Measurements from ENCODE around the gene PLK1. TPM values are rescaled to one million over a fixed set of nuclear protein-coding genes. Genes with fewer than 3 reads are reported as not detected.
A peak's percentile ranks its signal among the peaks of the same experiment; 100 is the strongest.

PLK1 gene
- total and polyA plus RNA-seq, 4 donors = 1.9 to 3.6 (median 3.2) TPM

DNA sequence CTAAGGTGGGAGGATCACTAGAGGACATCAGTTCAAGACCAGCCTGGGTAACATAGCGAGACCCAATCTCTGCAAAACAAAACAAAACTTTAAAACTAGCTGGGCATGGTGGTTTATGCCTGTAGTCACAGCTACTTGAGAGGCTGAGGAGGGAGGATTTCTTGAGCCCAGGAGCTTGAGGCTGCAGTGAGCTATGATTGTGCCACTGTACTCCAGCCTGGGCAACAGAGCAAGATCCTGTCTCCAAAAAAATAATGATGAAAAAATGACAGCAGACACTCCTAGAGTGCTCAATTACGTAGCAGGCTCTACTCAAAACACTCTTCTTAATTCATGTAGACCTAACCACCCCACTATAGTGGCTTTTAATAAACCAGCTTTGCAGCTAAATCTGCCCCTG, 21.4 kb downstream of the PLK1 start:
- Histone ChIP-seq H3K36me3 (ENCODE audit: control insufficient read depth in 4 of 4, insufficient read depth in 4 of 4, low read length in 4 of 4) (no peaks in the 10 kb centered on the region), H3K27me3 (ENCODE audit: control insufficient read depth in 3 of 3, insufficient read depth in 3 of 3, low read length in 2 of 3) (peaks cover 0 to 3% (median 0%) of the 10 kb centered on the region in 3 donors), H3K27ac (ENCODE audit: low read depth in 1 of 2, low read length in 1 of 2) (peak overlapping the region in 1 of 2 donors; percentile 34), H3K9me3 (ENCODE audit: control insufficient read depth in 4 of 4, insufficient read depth in 3 of 4, low read length in 3 of 4) (peaks cover 0 to 4% (median 1%) of the 10 kb centered on the region in 4 donors), H3K9ac (ENCODE audit: insufficient read depth in 1 of 2, low read length in 2 of 2) (no peak overlapping the region), H3K4me3 (no peak overlapping the region), H3K4me1 (ENCODE audit: control insufficient read depth in 5 of 5, insufficient read depth in 5 of 5, low read length in 5 of 5) (peaks cover 0 to 1% (median 0%) of the 10 kb centered on the region in 5 donors)
- TF ChIP-seq, protein P1, sequence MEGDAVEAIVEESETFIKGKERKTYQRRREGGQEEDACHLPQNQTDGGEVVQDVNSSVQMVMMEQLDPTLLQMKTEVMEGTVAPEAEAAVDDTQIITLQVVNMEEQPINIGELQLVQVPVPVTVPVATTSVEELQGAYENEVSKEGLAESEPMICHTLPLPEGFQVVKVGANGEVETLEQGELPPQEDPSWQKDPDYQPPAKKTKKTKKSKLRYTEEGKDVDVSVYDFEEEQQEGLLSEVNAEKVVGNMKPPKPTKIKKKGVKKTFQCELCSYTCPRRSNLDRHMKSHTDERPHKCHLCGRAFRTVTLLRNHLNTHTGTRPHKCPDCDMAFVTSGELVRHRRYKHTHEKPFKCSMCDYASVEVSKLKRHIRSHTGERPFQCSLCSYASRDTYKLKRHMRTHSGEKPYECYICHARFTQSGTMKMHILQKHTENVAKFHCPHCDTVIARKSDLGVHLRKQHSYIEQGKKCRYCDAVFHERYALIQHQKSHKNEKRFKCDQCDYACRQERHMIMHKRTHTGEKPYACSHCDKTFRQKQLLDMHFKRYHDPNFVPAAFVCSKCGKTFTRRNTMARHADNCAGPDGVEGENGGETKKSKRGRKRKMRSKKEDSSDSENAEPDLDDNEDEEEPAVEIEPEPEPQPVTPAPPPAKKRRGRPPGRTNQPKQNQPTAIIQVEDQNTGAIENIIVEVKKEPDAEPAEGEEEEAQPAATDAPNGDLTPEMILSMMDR (IDR thresholded peaks at IDR 0.05; ENCODE audit: control extremely low read depth, extremely low read depth) = no peak
- DNase-seq (no peak), ATAC-seq (ENCODE audit: insufficient read depth, low FRiP score) (no peak)
- WGBS, 2 donors = 86 to 92% methylated on average over 2 of the region's 2 CpGs

DNA sequence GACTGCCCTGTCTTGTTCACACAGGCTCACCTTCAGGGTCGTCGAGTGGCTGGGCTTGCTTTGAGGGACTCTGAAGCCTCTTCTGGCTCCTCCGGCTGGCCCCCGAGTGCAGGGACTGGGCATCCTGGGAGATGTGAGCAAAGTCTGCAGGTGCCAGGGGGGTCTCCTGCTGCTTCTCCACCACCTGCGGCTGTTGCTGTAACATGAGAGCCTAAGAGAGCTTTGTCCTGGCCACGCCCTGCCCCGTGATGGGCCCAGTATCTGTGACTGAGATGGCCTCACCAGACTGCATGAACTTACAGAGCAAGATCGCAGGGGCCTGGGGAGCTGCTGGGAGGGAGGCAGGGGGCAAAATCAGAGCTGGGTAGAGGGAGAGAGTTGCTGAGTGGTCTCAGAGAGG, 21.8 kb downstream of the PLK1 start:
- Histone ChIP-seq H3K9me3 (ENCODE audit: control insufficient read depth in 4 of 4, insufficient read depth in 3 of 4, low read length in 3 of 4) (peaks cover 0 to 4% (median 1%) of the 10 kb centered on the region in 4 donors), H3K36me3 (ENCODE audit: control insufficient read depth in 4 of 4, insufficient read depth in 4 of 4, low read length in 4 of 4) (no peaks in the 10 kb centered on the region), H3K4me1 (ENCODE audit: control insufficient read depth in 5 of 5, insufficient read depth in 5 of 5, low read length in 5 of 5) (no peaks in the 10 kb centered on the region), H3K27ac (ENCODE audit: low read depth in 1 of 2, low read length in 1 of 2) (peak overlapping the region in 1 of 2 donors; percentile 34), H3K9ac (ENCODE audit: insufficient read depth in 1 of 2, low read length in 2 of 2) (no peak overlapping the region), H3K27me3 (ENCODE audit: control insufficient read depth in 3 of 3, insufficient read depth in 3 of 3, low read length in 2 of 3) (peaks cover 0 to 3% (median 0%) of the 10 kb centered on the region in 3 donors), H3K4me3 (no peak overlapping the region)
- ATAC-seq (ENCODE audit: insufficient read depth, low FRiP score) (no peak), DNase-seq (no peak)
- WGBS, 2 donors = 32 to 51% methylated on average over 8 of the region's 8 CpGs
- TF ChIP-seq, protein P1 (IDR thresholded peaks at IDR 0.05; ENCODE audit: control extremely low read depth, extremely low read depth) = no peak

DNA sequence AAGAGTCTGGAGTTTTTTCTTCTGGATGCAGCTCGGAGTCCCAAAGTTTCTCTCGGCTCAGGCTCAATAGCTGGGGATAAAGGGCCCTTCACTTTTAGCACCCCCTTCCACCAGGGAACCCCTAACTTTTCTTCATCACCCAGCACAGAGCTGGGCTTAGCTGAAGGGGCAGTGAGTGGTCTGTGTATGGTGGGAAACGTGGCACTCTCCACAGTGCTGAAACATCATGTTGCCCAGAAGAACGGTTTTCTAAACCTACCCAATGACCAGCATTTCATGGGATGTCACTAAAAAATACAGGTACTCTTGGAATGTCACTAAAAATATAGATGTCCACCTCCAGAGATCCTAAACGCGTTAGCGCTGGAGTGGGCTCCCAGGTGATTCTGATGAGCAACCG, 22.4 kb downstream of the PLK1 start:
- H3K27ac ChIP-seq (ENCODE audit: low read depth in 1 of 2, low read length in 1 of 2) = no peak overlapping the region
- peaks cover 0 to 3% (median 0%) of the 10 kb centered on the region in 3 donors for H3K27me3 ChIP-seq (ENCODE audit: control insufficient read depth in 3 of 3, insufficient read depth in 3 of 3, low read length in 2 of 3)
- no peak for ATAC-seq (ENCODE audit: insufficient read depth, low FRiP score)
- no peak overlapping the region for H3K4me3 ChIP-seq
- H3K4me1 ChIP-seq (ENCODE audit: control insufficient read depth in 5 of 5, insufficient read depth in 5 of 5, low read length in 5 of 5) = no peaks in the 10 kb centered on the region
- TF ChIP-seq, protein P1 (IDR thresholded peaks at IDR 0.05; ENCODE audit: control extremely low read depth, extremely low read depth) = no peak
- DNase-seq = no peak
- H3K36me3 ChIP-seq (ENCODE audit: control insufficient read depth in 4 of 4, insufficient read depth in 4 of 4, low read length in 4 of 4) = no peaks in the 10 kb centered on the region
- WGBS, 2 donors = 70 to 80% methylated on average over 8 of the region's 8 CpGs
- H3K9ac ChIP-seq (ENCODE audit: insufficient read depth in 1 of 2, low read length in 2 of 2) = no peak overlapping the region
- peaks cover 0 to 4% (median 1%) of the 10 kb centered on the region in 4 donors for H3K9me3 ChIP-seq (ENCODE audit: control insufficient read depth in 4 of 4, insufficient read depth in 3 of 4, low read length in 3 of 4)

DNA sequence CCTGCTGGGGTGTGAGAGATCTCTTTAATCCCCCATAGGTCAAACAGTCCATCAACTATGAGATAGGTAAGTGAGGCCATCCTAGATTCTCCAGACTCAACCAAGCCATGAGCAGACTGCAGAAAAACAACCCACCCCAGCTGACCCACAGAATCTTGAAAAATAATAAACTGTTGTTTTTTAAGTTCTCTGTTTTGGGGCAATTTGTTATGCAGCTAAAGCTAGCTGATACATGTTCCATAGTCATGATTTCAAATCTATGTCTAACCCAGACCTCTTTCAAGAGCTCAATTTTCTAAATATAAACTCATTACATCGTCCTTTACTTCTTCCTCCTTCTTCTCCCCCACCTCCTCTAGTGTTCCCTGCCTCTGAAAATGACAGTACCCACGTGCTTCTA, 24.3 kb downstream of the PLK1 start:
- DNase-seq (no peak), ATAC-seq (ENCODE audit: insufficient read depth, low FRiP score) (no peak)
- 54 to 66% methylated on average over 2 of the region's 2 CpGs for WGBS, 2 donors
- TF ChIP-seq, protein P1 (IDR thresholded peaks at IDR 0.05; ENCODE audit: control extremely low read depth, extremely low read depth) = no peak
- Histone ChIP-seq H3K4me1 (ENCODE audit: control insufficient read depth in 5 of 5, insufficient read depth in 5 of 5, low read length in 5 of 5) (no peaks in the 10 kb centered on the region), H3K4me3 (no peak overlapping the region), H3K27me3 (ENCODE audit: control insufficient read depth in 3 of 3, insufficient read depth in 3 of 3, low read length in 2 of 3) (peaks cover 0 to 3% (median 0%) of the 10 kb centered on the region in 3 donors), H3K27ac (ENCODE audit: low read depth in 1 of 2, low read length in 1 of 2) (no peak overlapping the region), H3K36me3 (ENCODE audit: control insufficient read depth in 4 of 4, insufficient read depth in 4 of 4, low read length in 4 of 4) (no peaks in the 10 kb centered on the region), H3K9ac (ENCODE audit: insufficient read depth in 1 of 2, low read length in 2 of 2) (no peak overlapping the region), H3K9me3 (ENCODE audit: control insufficient read depth in 4 of 4, insufficient read depth in 3 of 4, low read length in 3 of 4) (peaks cover 0 to 6% (median 1%) of the 10 kb centered on the region in 4 donors)
